Femur (tissue), 1 donor: ENCODE results near the gene ILRUN.
"Not testable (repeated sequence)": the region's sequence is repeated elsewhere in the genome, so short reads cannot be mapped to it uniquely, and the experiment has no call there.

Experiments
- DNase-seq: peaks from one replicate; pipeline ENCODE4 v3.0.0-alpha.2; 2017

Gene ILRUN

GRCh38 chr6:34696189-34696738 is 303 bp downstream of the ILRUN start:
- peak; percentile 78 for DNase-seq

DNA sequence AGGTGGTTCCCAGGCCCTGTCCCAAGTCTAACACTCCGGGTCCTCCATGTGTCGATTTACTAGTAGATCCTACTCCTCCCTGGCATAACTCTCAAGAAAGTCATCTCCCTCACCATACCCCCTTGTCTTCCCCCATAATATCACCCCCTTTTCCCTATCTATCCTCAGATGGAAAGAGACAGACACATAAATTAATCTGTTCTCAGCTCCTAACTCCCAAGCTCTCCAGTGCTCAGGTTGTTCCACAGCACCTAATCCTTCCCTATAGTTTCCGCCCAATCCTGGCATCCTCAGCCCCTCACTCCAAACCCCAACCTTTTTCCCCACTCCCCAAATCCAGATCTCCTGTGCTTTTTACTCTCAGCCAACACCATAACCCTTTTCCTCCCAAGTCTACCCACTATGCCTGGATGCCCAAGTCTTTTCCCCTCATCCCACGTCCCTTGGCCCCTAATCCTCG is 808 bp downstream of the ILRUN start:
- DNase-seq = no peak

- no peak for DNase-seq
Observed at GRCh38 chr6:34692280-34692679, 4.3 kb downstream of the ILRUN start.

- no peak for DNase-seq
Observed at GRCh38 chr6:34689742-34690141, 6.8 kb downstream of the ILRUN start.

DNA sequence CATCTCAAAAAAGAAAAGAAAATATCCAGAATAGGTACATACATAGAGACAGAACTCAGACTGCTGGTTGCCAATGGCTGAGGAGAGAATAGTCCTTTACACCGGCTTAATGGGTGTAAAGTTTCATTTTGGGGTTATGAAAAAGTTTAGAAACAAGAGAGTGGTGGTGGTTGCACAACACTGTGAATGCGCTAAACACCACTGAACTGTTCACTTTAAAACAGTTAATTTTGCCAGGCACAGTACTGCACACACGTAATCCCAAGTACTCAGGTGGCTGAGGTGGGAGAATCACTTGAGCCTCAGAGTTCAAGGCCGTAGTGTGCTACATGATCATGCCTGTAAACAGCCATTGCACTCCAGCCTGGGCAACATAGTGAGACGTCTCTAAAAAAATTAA is 7.6 kb downstream of the ILRUN start:
- DNase-seq = no peak

- DNase-seq = no peak
Observed at GRCh38 chr6:34684919-34685318, 11.6 kb downstream of the ILRUN start.

DNA sequence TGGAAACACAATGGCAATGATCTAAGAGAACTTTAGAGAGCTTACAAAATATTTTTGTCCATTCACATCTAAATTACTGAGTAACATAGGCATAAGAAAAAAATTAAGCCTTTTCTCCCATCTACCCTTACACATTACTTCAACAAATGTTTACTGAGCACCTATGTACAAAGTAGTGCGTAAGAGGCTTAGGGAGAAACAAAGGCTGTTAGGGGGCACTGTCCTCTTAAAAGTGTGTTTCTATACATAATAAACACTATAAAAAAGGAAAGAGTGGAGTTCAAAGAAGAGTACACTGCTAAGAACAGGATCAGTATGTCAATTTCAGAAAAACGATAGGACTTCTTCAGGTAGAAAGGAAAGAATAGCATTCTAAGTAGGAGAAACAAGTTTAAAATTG is 12.2 kb downstream of the ILRUN start:
- no peak for DNase-seq

GRCh38 chr6:34680802-34681515 is 15.6 kb downstream of the ILRUN start:
- DNase-seq = no peak

GRCh38 chr6:34680313-34680712 is 16.3 kb downstream of the ILRUN start:
- not testable (repeated sequence) for DNase-seq

DNA sequence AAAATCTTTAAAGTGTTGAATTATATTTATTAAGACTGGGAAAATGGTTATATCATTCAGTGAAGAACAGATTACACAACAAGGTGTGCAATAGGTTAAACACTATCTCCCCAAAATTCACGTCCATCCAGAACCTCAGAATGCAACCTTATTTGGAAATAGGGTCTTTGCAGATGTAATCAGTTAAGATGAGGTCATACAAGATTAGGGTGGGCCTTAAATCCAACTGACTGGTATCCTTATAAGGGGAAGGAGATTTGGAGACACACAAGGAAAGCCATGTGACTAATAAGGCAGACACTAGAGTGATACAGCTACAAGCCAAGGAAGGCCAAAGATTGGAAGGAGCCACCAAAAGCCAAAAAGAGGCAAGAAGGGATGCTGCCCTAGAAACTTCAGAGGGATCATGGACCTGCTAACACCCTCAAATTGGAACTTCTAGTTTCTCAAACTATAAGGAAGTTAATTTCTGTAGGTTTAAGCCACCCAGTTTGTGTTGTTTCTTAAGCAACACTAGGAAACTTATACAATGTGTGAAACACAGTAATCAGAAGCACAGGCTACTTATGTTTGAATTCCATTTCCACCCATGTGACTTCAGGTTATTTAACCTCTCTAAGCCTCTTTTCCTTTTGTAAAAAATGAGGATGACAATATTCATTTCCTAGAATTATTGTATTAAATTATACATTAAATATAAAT is 16.9 kb downstream of the ILRUN start:
- no peak for DNase-seq

- DNase-seq = no peak
Observed at GRCh38 chr6:34676140-34676539, 20.4 kb downstream of the ILRUN start.

- not testable (repeated sequence) for DNase-seq
Observed at GRCh38 chr6:34674930-34675329, 21.6 kb downstream of the ILRUN start.

- DNase-seq = no peak
Observed at GRCh38 chr6:34674268-34674639, 22.3 kb downstream of the ILRUN start.

GRCh38 chr6:34673064-34673463 is 23.5 kb downstream of the ILRUN start:
- no peak for DNase-seq

GRCh38 chr6:34672657-34673043 is 23.9 kb downstream of the ILRUN start:
- DNase-seq = no peak

- peak; percentile 31 for DNase-seq
Observed at GRCh38 chr6:34671801-34672656, 24.5 kb downstream of the ILRUN start.

GRCh38 chr6:34671367-34671766 is 25.2 kb downstream of the ILRUN start:
- no peak for DNase-seq

DNA sequence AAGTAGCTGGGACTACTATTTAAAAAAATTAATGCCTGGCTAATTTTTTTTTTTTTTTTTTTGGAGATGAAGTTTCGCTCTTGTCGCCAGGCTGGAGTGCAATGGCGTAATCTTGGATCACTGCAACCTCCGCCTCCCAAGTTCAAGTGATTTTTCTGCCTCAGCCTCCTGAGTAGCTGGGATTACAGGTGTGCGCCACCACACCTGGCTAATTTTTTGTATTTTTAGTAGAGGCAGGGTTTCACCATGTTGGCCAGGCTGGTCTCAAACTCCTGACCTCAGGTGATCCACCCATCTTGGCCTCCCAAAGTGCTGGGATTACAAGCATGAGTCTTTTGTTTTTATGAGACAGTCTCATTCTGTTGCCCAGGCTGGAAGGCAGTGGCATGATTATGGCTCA is 27.8 kb downstream of the ILRUN start:
- DNase-seq = not testable (repeated sequence)

- no peak for DNase-seq
Observed at GRCh38 chr6:34667481-34668238, 28.9 kb downstream of the ILRUN start.

- no peak for DNase-seq
Observed at GRCh38 chr6:34665019-34665418, 31.5 kb downstream of the ILRUN start.

- no peak for DNase-seq
Observed at GRCh38 chr6:34664256-34664971, 32.2 kb downstream of the ILRUN start.

DNA sequence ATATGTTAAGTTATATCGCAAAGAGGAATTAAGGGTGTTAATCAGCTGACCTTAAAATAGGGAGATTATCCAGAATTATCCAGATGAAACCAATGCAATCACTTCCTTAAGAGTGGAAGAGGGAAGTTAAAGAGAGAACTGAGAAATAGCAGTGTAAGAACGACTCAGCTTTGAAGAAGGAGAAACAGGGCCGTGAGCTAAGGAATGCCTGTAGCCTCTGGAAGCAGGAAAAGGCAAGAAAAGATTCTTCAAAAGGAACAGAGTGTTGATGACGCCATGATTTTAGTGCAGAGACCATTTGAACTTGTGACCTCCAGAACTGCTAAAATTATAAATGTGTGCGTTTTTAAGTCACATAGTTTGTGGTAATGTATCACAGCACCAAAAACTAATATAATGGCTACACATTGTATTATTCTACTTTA is 32.7 kb downstream of the ILRUN start:
- no peak for DNase-seq
